CD1c-positive myeloid dendritic cell (primary cell): ENCODE results near the gene ANKRD9.
"Not testable (repeated sequence)": the region's sequence is repeated elsewhere in the genome, so short reads cannot be mapped to it uniquely, and the experiment has no call there.

Source experiments
- DNase-seq: peaks from one replicate; pipeline ENCODE4 v3.0.0-alpha.2; 2016; ENCODE audit errors: extremely low spot score

ANKRD9 gene

DNA sequence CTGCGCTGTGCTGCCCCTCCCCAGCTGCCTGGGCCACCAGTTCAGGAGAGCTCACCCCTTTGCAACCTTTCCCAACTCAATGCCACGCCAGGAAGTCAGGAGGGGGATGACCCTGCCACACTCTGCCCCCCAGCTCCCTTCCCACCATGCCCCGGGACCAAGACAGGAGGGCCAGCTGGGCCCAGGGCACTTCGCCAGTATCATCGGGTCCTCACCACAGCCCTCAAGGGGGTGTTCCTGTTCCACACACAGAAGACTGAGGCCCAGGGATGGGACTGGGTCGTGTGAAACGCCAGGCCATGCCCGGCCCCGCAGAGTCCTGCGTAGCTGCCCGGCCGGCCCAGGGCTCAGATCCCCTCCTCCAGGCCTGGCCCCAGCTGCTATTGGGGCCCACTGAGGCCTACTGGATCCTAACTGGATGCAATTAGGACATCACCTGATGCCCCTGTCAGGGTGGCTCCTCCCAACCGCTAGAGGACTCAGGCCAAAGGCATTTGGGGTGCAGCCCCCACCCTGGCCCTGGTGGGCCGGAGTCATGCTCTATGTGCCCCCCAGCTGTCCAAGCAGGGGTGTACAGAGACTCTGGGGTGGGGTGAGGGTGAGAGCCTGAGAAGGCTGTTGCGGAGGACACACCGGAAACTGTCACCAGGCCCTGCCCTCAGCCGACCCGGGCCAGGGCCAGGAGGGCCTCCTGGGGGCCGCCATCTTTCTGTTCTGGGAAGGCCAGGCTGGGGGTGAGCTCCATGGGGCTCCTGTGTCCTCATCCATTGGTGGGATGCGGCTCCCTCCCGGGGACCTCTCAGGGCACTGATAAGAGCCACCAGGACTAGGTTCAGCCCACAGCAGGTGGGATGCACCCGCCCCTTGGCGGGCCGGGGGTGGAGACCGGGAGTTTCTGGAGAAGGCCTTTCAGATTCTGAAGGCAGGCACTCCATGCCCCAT, 29.3 kb upstream of the ANKRD9 start:
- no peak for DNase-seq

- no peak for DNase-seq
Measured at GRCh38 chr14:102537981-102538601, 28.5 kb upstream of the ANKRD9 start.

DNA sequence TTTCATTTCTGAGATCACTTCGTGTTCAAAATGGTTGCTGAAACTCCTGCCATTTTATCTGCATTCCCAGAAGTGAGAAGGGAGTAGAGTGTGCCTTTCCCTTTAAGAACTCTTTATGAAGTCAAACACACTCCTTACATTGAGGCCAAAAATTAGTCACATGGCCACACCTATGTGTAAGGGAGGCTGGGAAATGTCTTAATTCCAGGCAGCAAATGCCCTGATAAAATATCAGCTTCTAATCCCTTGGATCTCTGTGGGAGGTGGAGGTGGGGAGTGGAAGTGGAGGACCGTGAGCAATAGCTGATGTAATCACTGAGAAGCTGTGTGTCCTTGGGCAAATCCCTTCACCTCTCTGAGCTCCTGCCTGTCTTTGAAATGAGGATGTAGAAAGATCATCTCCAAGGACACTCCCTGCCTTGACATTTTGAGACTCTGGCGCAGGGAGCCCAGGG, 22.7 kb upstream of the ANKRD9 start:
- no peak for DNase-seq

- peak; percentile 28 for DNase-seq
Measured at GRCh38 chr14:102530828-102531478, 21.4 kb upstream of the ANKRD9 start.

GRCh38 chr14:102528431-102529170, 19.0 kb upstream of the ANKRD9 start:
- DNase-seq: peak; percentile 88

DNA sequence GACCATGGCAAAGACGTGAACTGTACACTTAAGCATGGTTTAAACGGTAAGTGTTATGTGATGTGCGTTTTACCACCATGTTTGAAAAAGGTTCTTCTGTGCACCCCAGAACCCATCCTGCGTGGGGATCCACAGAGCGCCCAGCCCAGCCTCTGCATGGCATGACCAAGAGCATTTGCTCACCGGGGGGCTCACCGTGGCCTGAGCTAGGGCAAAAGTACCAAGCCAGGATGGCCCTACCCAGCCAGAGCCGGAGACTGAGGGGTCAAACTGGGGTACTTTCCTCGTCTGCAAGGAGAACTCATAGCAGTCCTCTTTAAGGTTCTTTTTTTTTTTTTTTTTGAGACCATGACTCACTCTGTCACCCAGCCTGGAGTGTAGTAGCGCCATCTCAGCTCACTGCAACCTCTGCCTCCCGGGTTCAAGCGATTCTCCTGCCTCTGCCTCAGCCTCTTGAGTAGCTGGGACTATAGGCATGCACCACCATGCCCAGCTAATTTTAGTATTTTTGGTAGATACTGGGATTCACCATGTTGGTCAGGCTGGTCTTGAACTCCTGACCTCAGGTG, 16.4 kb upstream of the ANKRD9 start:
- DNase-seq: no peak

- DNase-seq: peak; percentile 65
Measured at GRCh38 chr14:102525219-102525928, 15.8 kb upstream of the ANKRD9 start.

DNA sequence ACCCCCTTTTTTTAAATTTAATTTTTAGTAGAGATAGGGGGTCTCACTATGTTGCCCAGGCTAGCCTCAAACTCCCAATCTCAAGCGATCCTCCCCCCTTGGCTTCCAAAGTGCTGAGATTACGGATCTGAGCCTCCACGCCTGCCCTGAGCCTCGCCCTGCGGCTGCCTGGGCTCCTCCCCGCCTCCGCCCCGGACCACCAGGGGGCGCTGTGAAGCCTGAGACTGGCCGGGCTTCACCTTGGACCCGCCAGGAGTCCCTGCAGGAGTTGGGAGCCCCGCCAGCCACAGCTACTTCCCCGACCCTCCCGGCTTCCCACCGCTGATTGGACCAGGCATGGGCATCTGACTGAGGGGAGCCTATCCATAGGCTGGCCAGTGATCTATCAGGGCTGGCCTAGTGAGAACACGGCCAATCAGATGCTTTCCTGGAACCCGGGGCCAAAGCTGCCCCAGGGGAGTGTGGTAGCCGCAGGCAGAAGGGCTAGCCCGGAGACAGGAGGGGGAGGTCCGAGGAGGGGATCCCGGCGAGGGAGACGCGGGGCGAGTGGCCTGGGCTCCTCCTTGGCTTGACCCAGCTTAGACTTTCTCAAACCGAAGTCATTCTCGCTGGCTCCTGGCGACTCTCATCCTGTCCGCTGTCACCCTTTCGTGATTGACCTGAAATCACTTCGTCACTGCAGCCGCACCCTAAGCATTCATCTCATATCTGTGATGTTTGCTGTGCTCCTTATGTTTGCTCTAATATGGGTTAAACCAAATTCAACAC, 15.1 kb upstream of the ANKRD9 start:
- peak; percentile 97 for DNase-seq

DNA sequence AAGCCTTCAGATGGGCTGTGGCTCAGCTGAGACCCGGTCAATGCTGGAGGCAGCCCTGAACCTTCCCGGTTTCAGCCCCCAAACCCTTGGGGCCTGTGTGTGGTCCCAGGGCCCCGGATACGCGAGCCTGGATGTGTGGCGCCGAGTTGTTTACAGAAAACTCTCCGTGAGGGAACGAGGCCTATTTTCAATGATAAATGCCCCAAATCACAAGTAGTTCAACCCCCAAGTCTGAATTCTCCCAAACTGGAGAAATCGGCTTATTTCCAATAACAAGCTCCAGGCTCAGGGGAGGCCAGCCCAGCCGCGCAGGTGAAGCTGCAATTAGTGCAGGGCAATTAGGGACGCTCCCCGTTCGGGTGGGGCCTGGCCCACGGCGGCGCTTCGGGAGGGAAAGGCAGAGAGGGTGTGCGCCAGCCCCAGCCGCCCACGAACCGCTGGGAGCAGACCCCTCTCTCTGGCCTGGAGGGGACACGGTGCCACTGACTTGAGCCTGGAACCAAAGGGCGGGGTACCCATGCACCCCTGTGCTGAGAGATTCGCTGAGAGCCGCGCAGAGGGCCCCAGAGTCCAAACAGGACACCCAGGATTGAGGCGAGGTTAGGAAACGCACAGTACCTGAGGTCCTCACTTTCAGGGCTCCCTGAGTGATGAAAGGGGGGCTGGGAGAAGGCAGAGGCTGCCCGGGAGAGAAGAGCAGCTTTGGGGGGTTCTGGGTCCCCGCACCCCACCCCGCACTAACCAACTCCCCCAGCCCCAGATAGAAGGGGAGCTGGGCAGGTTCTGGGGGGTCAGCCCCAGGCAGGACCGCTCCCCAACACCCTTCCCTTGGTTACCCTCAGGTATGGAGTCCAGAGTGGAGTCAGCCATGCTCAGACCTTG, 14.2 kb upstream of the ANKRD9 start:
- no peak for DNase-seq

DNA sequence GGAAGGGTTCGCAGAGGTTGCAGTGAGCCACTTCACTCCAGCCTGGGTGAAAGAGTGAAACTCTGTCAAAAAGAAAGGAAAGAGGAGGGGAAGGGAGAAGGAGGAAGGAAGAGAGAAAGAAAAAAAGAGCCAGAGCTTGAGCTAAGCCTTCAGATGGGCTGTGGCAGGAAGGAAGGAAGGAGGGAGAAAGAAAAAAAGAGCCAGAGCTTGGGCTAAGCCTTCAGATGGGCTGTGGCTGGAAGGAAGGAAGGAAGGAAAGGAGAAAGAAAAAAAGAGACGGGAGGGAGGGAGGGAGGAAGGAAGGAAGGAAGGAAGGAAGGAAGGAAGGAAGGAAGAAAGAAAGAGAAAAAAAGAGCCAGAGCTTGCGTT, 13.6 kb upstream of the ANKRD9 start:
- no peak for DNase-seq

- DNase-seq: not testable (repeated sequence)
Measured at GRCh38 chr14:102519709-102520108, 10.1 kb upstream of the ANKRD9 start.

- DNase-seq: no peak
Measured at GRCh38 chr14:102518063-102518648, 8.6 kb upstream of the ANKRD9 start.

- no peak for DNase-seq
Measured at GRCh38 chr14:102517392-102518062, 8.0 kb upstream of the ANKRD9 start.

- DNase-seq: peak; percentile 66
Measured at GRCh38 chr14:102516531-102517391, 7.2 kb upstream of the ANKRD9 start.

DNA sequence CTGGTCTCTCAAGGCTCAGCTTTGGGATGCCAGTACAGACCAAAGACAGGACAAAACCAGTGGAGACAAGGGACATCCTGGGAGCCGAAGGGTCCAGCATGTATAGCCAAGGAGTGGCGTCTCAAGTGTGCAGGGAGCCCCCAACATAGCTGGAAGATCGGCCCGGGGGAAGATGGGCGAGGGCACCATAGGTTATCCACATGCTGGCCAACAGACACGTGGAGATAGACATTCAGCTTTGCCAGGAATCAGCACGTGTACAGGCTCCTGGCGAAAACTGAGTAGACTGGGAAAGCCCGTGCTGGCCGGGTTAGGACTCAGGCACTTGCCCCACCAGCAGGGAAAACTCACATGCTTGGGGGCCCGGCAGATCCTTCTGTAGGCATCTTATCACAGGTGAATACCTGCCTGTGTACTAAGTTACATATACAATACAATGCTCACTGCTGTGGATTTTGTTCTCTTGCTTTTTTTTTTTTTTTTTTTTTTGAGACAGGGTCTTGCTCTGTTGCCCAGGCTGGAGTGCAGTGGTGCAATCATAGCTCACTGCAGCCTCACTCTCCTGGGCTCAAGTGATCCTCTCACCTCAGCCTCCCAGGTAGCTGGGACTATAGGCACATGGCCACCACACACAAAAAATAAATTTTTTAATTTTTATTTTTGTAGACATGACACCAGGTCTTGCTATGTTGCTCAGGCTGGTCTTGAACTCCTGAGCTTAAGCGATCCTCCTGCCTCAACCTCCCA, 5.6 kb upstream of the ANKRD9 start:
- no peak for DNase-seq
